DND-41 (cell line): ENCODE data around the gene CLASP1.

ENCODE experiments used
- EZH2 ChIP-seq: IDR thresholded peaks from 3 replicates; pipeline ENCODE4 v1.6.1; 2012; ENCODE audit warnings: borderline replicate concordance, low read depth, mild to moderate bottlenecking, moderate library complexity, low read length, inconsistent platforms; ENCODE audit not compliant: severe bottlenecking
- TF ChIP-seq, protein P1 (sequence below): IDR thresholded peaks from 2 replicates; pipeline ENCODE4 v1.5.1; 2012; ENCODE audit warnings: borderline replicate concordance, low read length, moderate library complexity, mild to moderate bottlenecking; ENCODE audit not compliant: poor library complexity, severe bottlenecking; ENCODE audit errors: extremely low read depth

- no peak for TF ChIP-seq EZH2
- TF ChIP-seq, protein P1, sequence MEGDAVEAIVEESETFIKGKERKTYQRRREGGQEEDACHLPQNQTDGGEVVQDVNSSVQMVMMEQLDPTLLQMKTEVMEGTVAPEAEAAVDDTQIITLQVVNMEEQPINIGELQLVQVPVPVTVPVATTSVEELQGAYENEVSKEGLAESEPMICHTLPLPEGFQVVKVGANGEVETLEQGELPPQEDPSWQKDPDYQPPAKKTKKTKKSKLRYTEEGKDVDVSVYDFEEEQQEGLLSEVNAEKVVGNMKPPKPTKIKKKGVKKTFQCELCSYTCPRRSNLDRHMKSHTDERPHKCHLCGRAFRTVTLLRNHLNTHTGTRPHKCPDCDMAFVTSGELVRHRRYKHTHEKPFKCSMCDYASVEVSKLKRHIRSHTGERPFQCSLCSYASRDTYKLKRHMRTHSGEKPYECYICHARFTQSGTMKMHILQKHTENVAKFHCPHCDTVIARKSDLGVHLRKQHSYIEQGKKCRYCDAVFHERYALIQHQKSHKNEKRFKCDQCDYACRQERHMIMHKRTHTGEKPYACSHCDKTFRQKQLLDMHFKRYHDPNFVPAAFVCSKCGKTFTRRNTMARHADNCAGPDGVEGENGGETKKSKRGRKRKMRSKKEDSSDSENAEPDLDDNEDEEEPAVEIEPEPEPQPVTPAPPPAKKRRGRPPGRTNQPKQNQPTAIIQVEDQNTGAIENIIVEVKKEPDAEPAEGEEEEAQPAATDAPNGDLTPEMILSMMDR, result no peak
Measured at GRCh38 chr2:121690095-121690494, 40.8 kb upstream of the CLASP1 start.
